Measurements from ENCODE around the gene IGIP.

- TF ChIP-seq YY1 (IDR thresholded peaks at IDR 0.05) (no peak), RAD21 (IDR thresholded peaks at IDR 0.05) (no peak), CTCF (IDR thresholded peaks at IDR 0.05; ENCODE audit: low read depth, low read length, missing input control) (no peak), NR2F2 (IDR thresholded peaks at IDR 0.05) (no peak), REST (IDR thresholded peaks at IDR 0.05) (no peak), MAX (IDR thresholded peaks at IDR 0.05) (no peak), SP1 (IDR thresholded peaks at IDR 0.05) (no peak), FOXA1 (IDR thresholded peaks at IDR 0.05) (no peak), JUND (IDR thresholded peaks at IDR 0.05) (no peak), TAF1 (conservative IDR thresholded peaks at IDR 0.05) (no peak), HNF4G (IDR thresholded peaks at IDR 0.05) (no peak), RXRA (IDR thresholded peaks at IDR 0.05) (no peak)
Observed at GRCh38 chr5:140117523-140117922, 8.2 kb upstream of the IGIP start.

Measured in liver (tissue), 3 donors.